Right atrium auricular region (tissue), 2 donors: ENCODE measurements around the gene ZNF385A. TPM values are rescaled to one million over a fixed set of nuclear protein-coding genes. Genes with fewer than 3 reads are reported as not detected.

Experiments used
- DNase-seq: peaks from one replicate; pipeline ENCODE4 v3.0.0-alpha.2; 2019; ENCODE audit warnings: low spot score
- H3K27ac ChIP-seq, 2 donors: fragments of 200-600 bp; sonication (generic); 1 replicate in 1 of 2; 2 replicates in 1 of 2; pipeline ENCODE4 v1.5.1; 2016 to 2019
- H3K27me3 ChIP-seq, 2 donors: fragments of 200-600 bp; sonication (generic); one replicate each; pipeline versions ENCODE4 v1.5.1 to v1.6.0; 2017 to 2019
- H3K36me3 ChIP-seq: fragments of 200-600 bp; sonication (generic); one replicate; pipeline ENCODE4 v1.5.1; 2016
- H3K4me1 ChIP-seq, 2 donors: fragments of 200-600 bp; sonication (generic); one replicate each; pipeline versions ENCODE4 v1.5.1 to v1.6.0; 2017 to 2019
- H3K4me3 ChIP-seq, 2 donors: fragments of 200-600 bp; sonication (generic); 1 replicate in 1 of 2; 2 replicates in 1 of 2; pipeline ENCODE4 v1.5.1; 2017 to 2019; ENCODE audit warnings: mild to moderate bottlenecking in 1 of 2, moderate library complexity in 1 of 2
- H3K9me3 ChIP-seq, 2 donors: fragments of 200-600 bp; sonication (generic); one replicate each; pipeline ENCODE4 v1.5.1; 2019
- CTCF ChIP-seq, 2 donors: fragments of 200-600 bp; sonication (generic); IDR thresholded peaks; one replicate each; pipeline ENCODE4 v1.5.1; 2019; ENCODE audit warnings: antibody characterized with exemption in 2 of 2
- total RNA-seq, 2 donors: library from RNA; depleted of rRNA; stranded (reverse); fragments of >200 nt; gene quantifications; one replicate each; pipeline ENCODE4 v1.1.0, GENCODE V29; 2016

The ZNF385A gene
- total RNA-seq, 2 donors from 2014 or later = 6.7 to 12.7 TPM

DNA sequence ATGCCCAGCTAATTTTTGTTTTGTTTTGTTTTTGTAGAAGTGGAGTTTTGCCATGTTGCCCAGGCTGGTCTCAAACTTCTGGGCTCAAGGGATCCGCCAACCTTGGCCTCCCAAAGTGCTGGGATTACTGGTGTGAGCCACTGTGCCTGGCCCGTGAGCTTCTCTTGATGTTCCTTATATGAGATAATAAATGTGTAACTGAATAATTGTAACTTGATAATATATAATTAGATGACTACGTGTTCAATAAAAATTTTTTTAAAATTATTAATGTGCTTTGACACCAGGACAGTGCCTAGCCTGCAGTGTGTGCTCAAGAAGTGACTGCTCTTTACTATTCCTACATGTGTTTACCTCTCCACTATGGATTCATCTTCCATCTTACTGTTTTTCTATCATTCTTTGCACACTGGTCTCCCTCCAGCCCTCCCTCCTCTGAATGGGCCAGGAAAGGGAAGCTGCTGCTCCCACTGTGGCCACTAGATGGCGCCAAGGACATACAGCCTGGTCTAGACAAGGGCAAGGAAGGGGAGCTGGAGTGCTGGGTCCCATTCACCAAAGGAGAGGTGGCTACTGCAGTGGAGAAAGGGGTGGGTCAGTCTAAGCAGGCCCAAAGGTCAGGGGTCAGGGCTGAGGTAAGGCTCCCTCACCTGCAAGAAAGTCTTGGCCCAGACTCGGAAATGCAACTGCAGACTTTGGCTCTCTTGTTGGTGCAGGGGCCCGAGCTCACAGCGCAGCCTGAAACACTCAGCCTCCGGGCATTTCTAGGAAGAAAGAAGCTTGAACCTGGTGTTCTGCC lies 14.7 kb upstream of the ZNF385A start:
- peak; percentile 98 to 99 for TF ChIP-seq CTCF (IDR thresholded peaks at IDR 0.05)
- no peak overlapping the region for H3K27ac ChIP-seq
- H3K36me3 ChIP-seq = peaks cover 100% of the 10 kb centered on the region
- H3K4me1 ChIP-seq = peaks cover 0 to 7% of the 10 kb centered on the region in 2 donors
- no peak overlapping the region for H3K4me3 ChIP-seq
- no peaks in the 10 kb centered on the region for H3K27me3 ChIP-seq
- peak; percentile 92 for DNase-seq
- no peaks in the 10 kb centered on the region for H3K9me3 ChIP-seq

GRCh38 chr12:54398218-54398617 lies 13.7 kb upstream of the ZNF385A start:
- H3K27ac ChIP-seq = no peak overlapping the region
- no peak for DNase-seq
- TF ChIP-seq CTCF (IDR thresholded peaks at IDR 0.05) = no peak
- H3K4me3 ChIP-seq = no peak overlapping the region
- peaks cover 90% of the 10 kb centered on the region for H3K36me3 ChIP-seq
- no peaks in the 10 kb centered on the region for H3K9me3 ChIP-seq
- H3K27me3 ChIP-seq = no peaks in the 10 kb centered on the region
- H3K4me1 ChIP-seq = peaks cover 0 to 11% of the 10 kb centered on the region in 2 donors

GRCh38 chr12:54397157-54397556 lies 12.6 kb upstream of the ZNF385A start:
- no peaks in the 10 kb centered on the region for H3K9me3 ChIP-seq
- no peaks in the 10 kb centered on the region for H3K27me3 ChIP-seq
- no peak overlapping the region for H3K27ac ChIP-seq
- TF ChIP-seq CTCF (IDR thresholded peaks at IDR 0.05) = no peak
- peaks cover 79% of the 10 kb centered on the region for H3K36me3 ChIP-seq
- DNase-seq = no peak
- H3K4me3 ChIP-seq = no peak overlapping the region
- peaks cover 0 to 21% of the 10 kb centered on the region in 2 donors for H3K4me1 ChIP-seq

- Histone ChIP-seq H3K4me3 (no peak overlapping the region), H3K9me3 (no peaks in the 10 kb centered on the region), H3K4me1 (peaks cover 0 to 35% of the 10 kb centered on the region in 2 donors), H3K36me3 (peaks cover 63% of the 10 kb centered on the region), H3K27ac (no peak overlapping the region), H3K27me3 (no peaks in the 10 kb centered on the region)
- TF ChIP-seq CTCF (IDR thresholded peaks at IDR 0.05) = no peak
- DNase-seq = no peak
Measured at GRCh38 chr12:54395545-54395944, 11.0 kb upstream of the ZNF385A start.

- Histone ChIP-seq H3K36me3 (peaks cover 58% of the 10 kb centered on the region), H3K9me3 (no peaks in the 10 kb centered on the region), H3K27ac (no peak overlapping the region), H3K4me1 (peaks cover 0 to 35% of the 10 kb centered on the region in 2 donors), H3K4me3 (no peak overlapping the region), H3K27me3 (no peaks in the 10 kb centered on the region)
- TF ChIP-seq CTCF (IDR thresholded peaks at IDR 0.05) = no peak
- no peak for DNase-seq
Measured at GRCh38 chr12:54394986-54395385, 10.5 kb upstream of the ZNF385A start.
